Astrocyte (in vitro differentiated cells and primary cell): Measurements from ENCODE around the gene TTK. TPM values are rescaled to one million over a fixed set of nuclear protein-coding genes. Genes with fewer than 3 reads are reported as not detected.

Source experiments
- DNase-seq: peaks from one replicate; pipeline ENCODE4 v3.0.0-alpha.2; 2010; ENCODE audit warnings: low read depth
- FAIRE-seq: peaks from 2 replicates; lab custom pipeline; 2011; peaks lifted over from hg19 to GRCh38; lab: Jason Lieb, UNC
- H2AFZ ChIP-seq: 2 replicates; pipeline ENCODE4 v1.6.0; 2012; ENCODE audit warnings: low read depth, low read length, inconsistent platforms
- H3K27ac ChIP-seq: 2 replicates; pipeline ENCODE4 v1.5.1; 2011; ENCODE audit warnings: low read depth, low read length, inconsistent platforms
- H3K27me3 ChIP-seq: 2 replicates; pipeline ENCODE4 v1.6.0; 2011; ENCODE audit warnings: low read length, inconsistent platforms; ENCODE audit not compliant: insufficient read depth
- H3K36me3 ChIP-seq: 2 replicates; pipeline ENCODE4 v1.5.1; 2011; ENCODE audit warnings: low read length, inconsistent platforms; ENCODE audit not compliant: insufficient read depth
- H3K4me1 ChIP-seq: 2 replicates; pipeline ENCODE4 v1.5.1; 2011; ENCODE audit warnings: low read length, inconsistent platforms; ENCODE audit not compliant: insufficient read depth
- H3K4me2 ChIP-seq: 2 replicates; pipeline ENCODE4 v1.6.0; 2012; ENCODE audit warnings: low read length, inconsistent platforms
- H3K4me3 ChIP-seq: 2 replicates; pipeline ENCODE4 v1.5.1; 2011; ENCODE audit warnings: low read depth, mild to moderate bottlenecking, low read length, inconsistent platforms; ENCODE audit not compliant: insufficient read depth
- H3K79me2 ChIP-seq: 2 replicates; pipeline ENCODE4 v1.6.0; 2012; ENCODE audit warnings: mild to moderate bottlenecking, low read length, inconsistent platforms; ENCODE audit not compliant: insufficient read depth
- H3K9ac ChIP-seq: 2 replicates; pipeline ENCODE4 v1.6.0; 2012; ENCODE audit warnings: mild to moderate bottlenecking, low read length, inconsistent platforms
- H3K9me3 ChIP-seq: 2 replicates; pipeline ENCODE4 v1.5.1; 2012; ENCODE audit warnings: low read depth, mild to moderate bottlenecking, low read length, inconsistent platforms; ENCODE audit not compliant: insufficient read depth
- H4K20me1 ChIP-seq: 2 replicates; pipeline ENCODE4 v1.6.0; 2012; ENCODE audit warnings: low read length, inconsistent platforms; ENCODE audit not compliant: insufficient read depth
- H3K27ac Mint-ChIP-seq: one replicate; pipeline ENCODE4 v1.8.0; 2021; ENCODE audit warnings: mild to moderate bottlenecking, mixed read lengths; ENCODE audit not compliant: unreplicated experiment
- H3K27me3 Mint-ChIP-seq: one replicate; pipeline ENCODE4 v1.8.0; 2021; ENCODE audit warnings: low read depth, mixed read lengths; ENCODE audit not compliant: unreplicated experiment
- H3K36me3 Mint-ChIP-seq: one replicate; pipeline ENCODE4 v1.8.0; 2021; ENCODE audit warnings: low read depth, mixed read lengths; ENCODE audit not compliant: unreplicated experiment
- H3K4me1 Mint-ChIP-seq: one replicate; pipeline ENCODE4 v1.8.0; 2021; ENCODE audit warnings: low read depth, mixed read lengths; ENCODE audit not compliant: unreplicated experiment
- H3K4me3 Mint-ChIP-seq: one replicate; pipeline ENCODE4 v1.8.0; 2021; ENCODE audit warnings: mild to moderate bottlenecking, moderate library complexity, mixed read lengths; ENCODE audit not compliant: unreplicated experiment
- H3K9me3 Mint-ChIP-seq: one replicate; pipeline ENCODE4 v1.8.0; 2021; ENCODE audit warnings: mild to moderate bottlenecking, mixed read lengths; ENCODE audit not compliant: unreplicated experiment
- CTCF ChIP-seq: IDR thresholded peaks from 2 replicates; pipeline ENCODE4 v1.5.1; 2011; ENCODE audit warnings: low read depth, mild to moderate bottlenecking, inconsistent platforms, low read length, moderate library complexity; ENCODE audit not compliant: insufficient read depth
- EZH2 ChIP-seq: IDR thresholded peaks from 2 replicates; pipeline ENCODE4 v1.6.1; 2012; ENCODE audit warnings: mild to moderate bottlenecking, low read length, inconsistent platforms; ENCODE audit not compliant: insufficient read depth
- total RNA-seq: library from RNA; stranded (reverse); gene quantifications from 2 replicates; pipeline ENCODE4 v1.2.1, GENCODE V29; 2021

The TTK gene
- total RNA-seq, 1 donor from 2014 or later = 4.9 TPM

- H3K79me2 ChIP-seq = peaks cover 36% of the 10 kb centered on the region
- H3K27ac Mint-ChIP-seq = no peak overlapping the region
Observed at GRCh38 chr6:80009531-80009930, 5.1 kb downstream of the TTK start.

GRCh38 chr6:80010288-80010687 is 5.8 kb downstream of the TTK start:
- Histone ChIP-seq H3K4me3 (no peak overlapping the region), H3K9me3 (no peaks in the 10 kb centered on the region), H3K79me2 (peaks cover 30% of the 10 kb centered on the region), H3K4me2 (no peak overlapping the region), H4K20me1 (no peaks in the 10 kb centered on the region), H3K36me3 (peaks cover 24% of the 10 kb centered on the region), H3K27me3 (no peaks in the 10 kb centered on the region), H3K27ac (no peak overlapping the region), H3K4me1 (peaks cover under 1% of the 10 kb centered on the region), H3K9ac (no peak overlapping the region), H2AFZ (no peak overlapping the region)
- FAIRE-seq (no peak), DNase-seq (no peak)
- TF ChIP-seq CTCF (no peak), EZH2 (no peak)
- Mint-ChIP-seq H3K4me3 (no peak overlapping the region), H3K4me1 (no peaks in the 10 kb centered on the region), H3K36me3 (no peaks in the 10 kb centered on the region), H3K27ac (no peak overlapping the region), H3K27me3 (no peaks in the 10 kb centered on the region), H3K9me3 (no peaks in the 10 kb centered on the region)

More at GRCh38 chr6:80009531-80009930, 5.1 kb downstream of the TTK start:
- Histone ChIP-seq H4K20me1 (no peaks in the 10 kb centered on the region), H3K27me3 (no peaks in the 10 kb centered on the region), H3K9me3 (no peaks in the 10 kb centered on the region), H3K4me2 (no peak overlapping the region), H3K36me3 (peaks cover 20% of the 10 kb centered on the region), H3K9ac (no peak overlapping the region), H3K4me1 (peaks cover 5% of the 10 kb centered on the region), H3K27ac (no peak overlapping the region), H3K4me3 (no peak overlapping the region), H2AFZ (no peak overlapping the region)
- Mint-ChIP-seq H3K4me3 (no peak overlapping the region), H3K36me3 (no peaks in the 10 kb centered on the region), H3K4me1 (no peaks in the 10 kb centered on the region), H3K9me3 (no peaks in the 10 kb centered on the region), H3K27me3 (no peaks in the 10 kb centered on the region)
- FAIRE-seq (no peak), DNase-seq (no peak)
- TF ChIP-seq EZH2 = no peak
- TF ChIP-seq CTCF = no peak

- no peak for TF ChIP-seq CTCF
Observed at GRCh38 chr6:80015839-80016435, 11.5 kb downstream of the TTK start.

More at GRCh38 chr6:80015839-80016435, 11.5 kb downstream of the TTK start:
- Histone ChIP-seq H3K27me3 (no peaks in the 10 kb centered on the region), H2AFZ (no peak overlapping the region), H3K36me3 (peaks cover 18% of the 10 kb centered on the region), H3K4me3 (no peak overlapping the region), H3K4me2 (no peak overlapping the region), H3K4me1 (no peaks in the 10 kb centered on the region), H3K79me2 (peaks cover 3% of the 10 kb centered on the region), H4K20me1 (no peaks in the 10 kb centered on the region), H3K9me3 (no peaks in the 10 kb centered on the region), H3K9ac (no peak overlapping the region), H3K27ac (no peak overlapping the region)
- FAIRE-seq = no peak
- peaks cover 2% of the 10 kb centered on the region for H3K4me1 Mint-ChIP-seq
- H3K9me3 Mint-ChIP-seq = no peaks in the 10 kb centered on the region
- no peak overlapping the region for H3K27ac Mint-ChIP-seq
- no peak overlapping the region for H3K4me3 Mint-ChIP-seq
- no peaks in the 10 kb centered on the region for H3K27me3 Mint-ChIP-seq
- DNase-seq = no peak
- H3K36me3 Mint-ChIP-seq = no peaks in the 10 kb centered on the region
